Measurements from ENCODE around the gene DLG1. TPM values are rescaled to one million over a fixed set of nuclear protein-coding genes. Genes with fewer than 3 reads are reported as not detected.

The DLG1 gene
- total and polyA plus RNA-seq, 9 of the 15 experiments (the other 6 are each of a cell fraction or from before 2014, with no cell fraction given) = 9.4 to 63.5 (median 43.6) TPM

GRCh38 chr3:197007296-197007940, 291.0 kb downstream of the DLG1 start:
- DNase-seq (ENCODE audit: extremely low read depth in 1 of 4, low spot score in 3 of 4) (peak; percentile 38 to 58 (median 47)), ATAC-seq (no peak), FAIRE-seq (no peak)
- Histone ChIP-seq H3K4me2 (ENCODE audit: insufficient read depth, low read length) (no peak overlapping the region), H3K27ac (ENCODE audit: extremely low read depth, low read depth, low read length) (no peak overlapping the region), H3K4me1 (replicated peaks in 1 of 2; ENCODE audit: control insufficient read depth in 2 of 2, insufficient read depth in 2 of 2, low read length in 2 of 2) (peaks cover 3 to 56% of the 10 kb centered on the region in 2 experiments; a peak in 3 of 5 replicates), H3K9me1 (ENCODE audit: control insufficient read depth, insufficient read depth, low read length) (no peaks in the 10 kb centered on the region), H4K20me1 (replicated peaks; ENCODE audit: control insufficient read depth, insufficient read depth, low read length) (no peaks in the 10 kb centered on the region), H3K79me2 (ENCODE audit: control insufficient read depth, insufficient read depth, low read length) (no peaks in the 10 kb centered on the region), H3K4me3 (no peak overlapping the region), H3K27me3 (ENCODE audit: control insufficient read depth in 2 of 2, insufficient read depth in 2 of 2, low read length in 2 of 2) (no peaks in the 10 kb centered on the region), H3K36me3 (ENCODE audit: control insufficient read depth, insufficient read depth, low read length) (no peaks in the 10 kb centered on the region), H3K9ac (ENCODE audit: insufficient read depth in 1 of 2, low read depth in 2 of 2, low read length in 2 of 2) (peak overlapping the region in 1 of 2 experiments; percentile 66; a peak in 2 of 4 replicates), H2AFZ (ENCODE audit: low read depth, low read length) (no peak overlapping the region), H3K9me3 (replicated peaks; ENCODE audit: control insufficient read depth, insufficient read depth, low read depth, low read length) (no peaks in the 10 kb centered on the region)
- CTCF ChIA-PET (ENCODE audit: low intra/inter-chr PET ratio) = no interaction called here
- no TSS peak for BruUV-seq (replicated peaks)
- WGBS (ENCODE audit: insufficient coverage, low coverage, missing lambda C conversion rate) = 24% methylated on average over 12 of the region's 12 CpGs
- in situ Hi-C loops (cut with MboI) (no loop called here), intact Hi-C loops (cut with micrococcal nuclease) (no loop called here)
- TF ChIP-seq RBFOX2 (IDR thresholded peaks at IDR 0.05; ENCODE audit: low read depth, low read length) (no peak), CBFA2T3 (IDR thresholded peaks at IDR 0.05) (0 out of 2 replicates have a peak, but pooled peaks have one; percentile 6), RFX1 (IDR thresholded peaks at IDR 0.05) (no peak), ZNF668 (CRISPR knock-in tag; IDR thresholded peaks at IDR 0.05) (no peak), BRCA1 (IDR thresholded peaks at IDR 0.05) (no peak), BRCA1 (CRISPR knock-in tag; IDR thresholded peaks at IDR 0.05) (no peak), FOSL1 (tag; conservative IDR thresholded peaks at IDR 0.05) (0 out of 2 replicates have a peak, but pooled peaks have one; percentile 16), ATF4 (CRISPR knock-in tag; IDR thresholded peaks at IDR 0.05) (no peak), JUND (IDR thresholded peaks at IDR 0.05; ENCODE audit: borderline replicate concordance, low read depth, low read length) (no peak), JUND (tag; IDR thresholded peaks at IDR 0.05; ENCODE audit: borderline replicate concordance, low read depth, low read length) (peak; percentile 42; the same call in 1 of the 3 replicates), TAF7 (tag; IDR thresholded peaks at IDR 0.05) (no peak), RCOR1 (IDR thresholded peaks at IDR 0.05; ENCODE audit: borderline replicate concordance in 1 of 2, low read depth in 2 of 2, low read length in 2 of 2) (0 out of 4 replicates have a peak, but pooled peaks of 1 of the 2 experiments have one; percentile 9), PHF21A (IDR thresholded peaks at IDR 0.05; ENCODE audit: borderline replicate concordance, low read depth) (no peak), BHLHE40 (IDR thresholded peaks at IDR 0.05; ENCODE audit: low read length) (0 out of 2 replicates have a peak, but pooled peaks have one; percentile 8), NCOA2 (IDR thresholded peaks at IDR 0.05; ENCODE audit: partially characterized antibody in 2 of 2) (no peak), ATF3 (IDR thresholded peaks at IDR 0.05) (peak; percentile 7; the same call in 1 of the 2 replicates), ATF3 (CRISPR knock-in tag; conservative IDR thresholded peaks at IDR 0.05) (no peak), ZEB2 (IDR thresholded peaks at IDR 0.05) (0 out of 2 replicates have a peak, but pooled peaks have one; percentile 39), CTBP1 (IDR thresholded peaks at IDR 0.05; ENCODE audit: borderline replicate concordance) (peak; percentile 64; the same call in 1 of the 2 replicates), MAX (CRISPR knock-in tag; IDR thresholded peaks at IDR 0.05) (no peak), TCF3 (CRISPR knock-in tag; IDR thresholded peaks at IDR 0.05) (peak; percentile 10; the same call in 1 of the 2 replicates)
- POLR2A ChIA-PET = interaction anchor here (0.8 to 1.2 kb wide), 4 partner anchors 13 to 116 kb away, joined by 3 to 6 read pairs (median 3); partner anchors contain the start of gene MELTF
